Measurements from ENCODE around the gene MARCHF2.

The MARCHF2 gene

GRCh38 chr19:8458380-8458779 lies 45.3 kb downstream of the MARCHF2 start:
- Histone ChIP-seq H3K27ac (ENCODE audit: extremely low read depth, low read depth, low read length) (peak overlapping the region; percentile 42; the same call in 1 of the 2 replicates), H3K4me1 (ENCODE audit: control insufficient read depth, insufficient read depth, low read length) (peaks cover 51% of the 10 kb centered on the region), H3K4me3 (ENCODE audit: low read depth, low read length) (no peak overlapping the region), H3K36me3 (ENCODE audit: control insufficient read depth in 2 of 2, insufficient read depth in 1 of 2, low read length in 2 of 2) (peaks cover 22 to 79% of the 10 kb centered on the region in 2 experiments), H3K9me3 (ENCODE audit: control insufficient read depth, insufficient read depth, low read depth, low read length) (no peaks in the 10 kb centered on the region)
- ChIA-PET POLR2A (interaction anchor here (0.6 to 0.9 kb wide), 2 partner anchors 35 to 55 kb away, joined by 4 read pairs; no protein-coding TSS in a partner anchor), CTCF (interaction anchor here (2.1 kb wide), 1 partner anchor 12 kb away, joined by 7 read pairs; no protein-coding TSS in a partner anchor)
- TF ChIP-seq ZBTB49 (tag by site-specific recombination; IDR thresholded peaks at IDR 0.05; ENCODE audit: low read depth) (no peak), ZIC2 (tag by site-specific recombination; IDR thresholded peaks at IDR 0.05) (peak; percentile 65), PRDM6 (tag by site-specific recombination; IDR thresholded peaks at IDR 0.05) (peak; percentile 48; the same call in 1 of the 2 replicates)

- TF ChIP-seq ZNF600 (tag by site-specific recombination; IDR thresholded peaks at IDR 0.05): peak; percentile 93
- TF ChIP-seq ZNF768 (tag by site-specific recombination; IDR thresholded peaks at IDR 0.05): no peak
- TF ChIP-seq ZFHX2 (tag by site-specific recombination; conservative IDR thresholded peaks at IDR 0.05): peak; percentile 18; the same call in 1 of the 2 replicates
- 0 out of 2 replicates have a peak, but pooled peaks have one; percentile 4 for TF ChIP-seq ZNF18 (tag by site-specific recombination; IDR thresholded peaks at IDR 0.05)
- no peak for TF ChIP-seq ZBTB11 (tag by site-specific recombination; conservative IDR thresholded peaks at IDR 0.05; ENCODE audit: low read depth)
- TF ChIP-seq ELK4 (IDR thresholded peaks at IDR 0.05; ENCODE audit: borderline replicate concordance, low read depth, low read length): no peak
- H3K4me1 ChIP-seq (ENCODE audit: control insufficient read depth, insufficient read depth, low read length): peaks cover 44% of the 10 kb centered on the region
- CTCF ChIA-PET: interaction anchor here (1.3 to 1.4 kb wide), 2 partner anchors 14 to 46 kb away, joined by 3 read pairs; partner anchors contain the start of gene MARCHF2
- POLR2A ChIA-PET: interaction anchor here (1.2 kb wide), 2 partner anchors 11 to 54 kb away, joined by 4 read pairs; no protein-coding TSS in a partner anchor
- H3K36me3 ChIP-seq (ENCODE audit: control insufficient read depth in 2 of 2, insufficient read depth in 1 of 2, low read length in 2 of 2): peaks cover 28 to 79% of the 10 kb centered on the region in 2 experiments
- no peak overlapping the region for H3K4me3 ChIP-seq (ENCODE audit: low read depth, low read length)
- no peaks in the 10 kb centered on the region for H3K9me3 ChIP-seq (ENCODE audit: control insufficient read depth, insufficient read depth, low read depth, low read length)
- no peak overlapping the region; the same call in 1 of the 2 replicates for H3K27ac ChIP-seq (ENCODE audit: extremely low read depth, low read depth, low read length)
Observed at GRCh38 chr19:8459095-8459494, 46.0 kb downstream of the MARCHF2 start.
